ENCODE data around the gene IPO11. TPM values are rescaled to one million over a fixed set of nuclear protein-coding genes. Genes with fewer than 3 reads are reported as not detected.
A peak's percentile ranks its signal among the peaks of the same experiment; 100 is the strongest.

The IPO11 gene
- total RNA-seq, 4 donors from 2014 or later = 24.5 to 37.2 (median 32.2) TPM

- no peaks in the 10 kb centered on the region for H3K9me3 ChIP-seq
- intact Hi-C loops (cut with DNase I) = no loop called here
- WGBS, 2 donors = 77 to 78% methylated on average over 8 of the region's 8 CpGs
- H3K4me3 ChIP-seq (replicated peaks in 1 of 3) = no peak overlapping the region
- TF ChIP-seq POLR2A (IDR thresholded peaks at IDR 0.05) = no peak
- TF ChIP-seq CTCF (IDR thresholded peaks at IDR 0.05) = no peak
- no peaks in the 10 kb centered on the region for H3K27me3 ChIP-seq
- peak overlapping the region in 1 of 3 donors; percentile 3 for H3K27ac ChIP-seq
- H3K36me3 ChIP-seq = no peaks in the 10 kb centered on the region
- no peaks in the 10 kb centered on the region for H3K4me1 ChIP-seq
- no peak for DNase-seq
These were observed 169.5 kb downstream of the IPO11 start for GRCh38 chr5:62581836-62582597.

- Histone ChIP-seq H3K4me3 (replicated peaks in 1 of 3) (no peak overlapping the region), H3K27ac (no peak overlapping the region), H3K9me3 (no peaks in the 10 kb centered on the region), H3K27me3 (no peaks in the 10 kb centered on the region), H3K36me3 (no peaks in the 10 kb centered on the region), H3K4me1 (no peaks in the 10 kb centered on the region)
- TF ChIP-seq POLR2A (IDR thresholded peaks at IDR 0.05) = no peak
- TF ChIP-seq CTCF (IDR thresholded peaks at IDR 0.05) = no peak
- DNase-seq = no peak
- intact Hi-C loops (cut with DNase I) = no loop called here
- 91 to 95% methylated on average over 3 of the region's 3 CpGs for WGBS, 2 donors
These were observed 171.8 kb downstream of the IPO11 start for GRCh38 chr5:62584391-62584790.

GRCh38 chr5:62585306-62585705 is 172.7 kb downstream of the IPO11 start:
- intact Hi-C loops (cut with DNase I) = no loop called here
- no peak overlapping the region for H3K4me3 ChIP-seq (replicated peaks in 1 of 3)
- no peaks in the 10 kb centered on the region for H3K9me3 ChIP-seq
- no peaks in the 10 kb centered on the region for H3K36me3 ChIP-seq
- H3K27me3 ChIP-seq = no peaks in the 10 kb centered on the region
- TF ChIP-seq POLR2A (IDR thresholded peaks at IDR 0.05) = no peak
- no peak for TF ChIP-seq CTCF (IDR thresholded peaks at IDR 0.05)
- H3K4me1 ChIP-seq = no peaks in the 10 kb centered on the region
- 81 to 82% methylated on average over 2 of the region's 2 CpGs for WGBS, 2 donors
- H3K27ac ChIP-seq = peak overlapping the region in 1 of 3 donors; percentile 3
- DNase-seq = no peak

GRCh38 chr5:62585751-62586150 is 173.2 kb downstream of the IPO11 start:
- H3K27ac ChIP-seq = peak overlapping the region in 1 of 3 donors; percentile 3
- intact Hi-C loops (cut with DNase I) = no loop called here
- no peaks in the 10 kb centered on the region for H3K9me3 ChIP-seq
- H3K27me3 ChIP-seq = no peaks in the 10 kb centered on the region
- no peak for DNase-seq
- no peaks in the 10 kb centered on the region for H3K36me3 ChIP-seq
- no peak overlapping the region for H3K4me3 ChIP-seq (replicated peaks in 1 of 3)
- TF ChIP-seq POLR2A (IDR thresholded peaks at IDR 0.05) = no peak
- no peak for TF ChIP-seq CTCF (IDR thresholded peaks at IDR 0.05)
- no peaks in the 10 kb centered on the region for H3K4me1 ChIP-seq

- TF ChIP-seq POLR2A (IDR thresholded peaks at IDR 0.05) (no peak), CTCF (IDR thresholded peaks at IDR 0.05) (no peak)
- Histone ChIP-seq H3K4me1 (no peaks in the 10 kb centered on the region), H3K36me3 (peaks cover 0 to 3% of the 10 kb centered on the region in 2 donors), H3K27me3 (no peaks in the 10 kb centered on the region), H3K27ac (no peak overlapping the region), H3K9me3 (no peaks in the 10 kb centered on the region), H3K4me3 (replicated peaks in 1 of 3) (no peak overlapping the region)
- no peak for DNase-seq
- intact Hi-C loops (cut with DNase I) = no loop called here
- WGBS, 2 donors = 74 to 92% methylated on average over 3 of the region's 3 CpGs
These were observed 175.2 kb downstream of the IPO11 start for GRCh38 chr5:62587737-62588136.

Measured in thyroid gland (tissue), 4 donors.